Measurements from ENCODE around the gene BRF1.

BRF1 gene

GRCh38 chr14:105203701-105204100 is 97.1 kb downstream of the BRF1 start:
- TF ChIP-seq CTCF (IDR thresholded peaks at IDR 0.05; ENCODE audit: unreplicated experiment in 3 of 3) = no peak
- no peak overlapping the region for H3K27ac Mint-ChIP-seq
- H3K4me1 Mint-ChIP-seq = no peaks in the 10 kb centered on the region
- H3K4me3 Mint-ChIP-seq = no peak overlapping the region
- no peaks in the 10 kb centered on the region for H3K9me3 Mint-ChIP-seq
- H3K27me3 Mint-ChIP-seq (ENCODE audit: low read depth) = peaks cover 6% of the 10 kb centered on the region
- no peaks in the 10 kb centered on the region for H3K36me3 Mint-ChIP-seq (ENCODE audit: low read depth)

GRCh38 chr14:105203057-105203531 is 97.7 kb downstream of the BRF1 start:
- H3K27ac Mint-ChIP-seq = no peak overlapping the region
- H3K27me3 Mint-ChIP-seq (ENCODE audit: low read depth) = peaks cover 12% of the 10 kb centered on the region
- no peak overlapping the region for H3K4me3 Mint-ChIP-seq
- H3K4me1 Mint-ChIP-seq = no peaks in the 10 kb centered on the region
- no peaks in the 10 kb centered on the region for H3K36me3 Mint-ChIP-seq (ENCODE audit: low read depth)
- peak; percentile 87 to 94 (median 92) for TF ChIP-seq CTCF (IDR thresholded peaks at IDR 0.05; ENCODE audit: unreplicated experiment in 3 of 3)
- no peaks in the 10 kb centered on the region for H3K9me3 Mint-ChIP-seq

- Mint-ChIP-seq H3K4me1 (no peaks in the 10 kb centered on the region), H3K27me3 (ENCODE audit: low read depth) (peaks cover 15% of the 10 kb centered on the region), H3K9me3 (no peaks in the 10 kb centered on the region), H3K4me3 (no peak overlapping the region), H3K36me3 (ENCODE audit: low read depth) (no peaks in the 10 kb centered on the region), H3K27ac (no peak overlapping the region)
- no peak for TF ChIP-seq CTCF (IDR thresholded peaks at IDR 0.05; ENCODE audit: unreplicated experiment in 3 of 3)
Observed at GRCh38 chr14:105201925-105202513, 98.8 kb downstream of the BRF1 start.

- peaks cover 17% of the 10 kb centered on the region for H3K27me3 Mint-ChIP-seq (ENCODE audit: low read depth)
- no peaks in the 10 kb centered on the region for H3K4me1 Mint-ChIP-seq
- no peaks in the 10 kb centered on the region for H3K9me3 Mint-ChIP-seq
- H3K27ac Mint-ChIP-seq = no peak overlapping the region
- no peak overlapping the region for H3K4me3 Mint-ChIP-seq
- no peaks in the 10 kb centered on the region for H3K36me3 Mint-ChIP-seq (ENCODE audit: low read depth)
- peak in 2 of 3 experiments; percentile 13 to 17 for TF ChIP-seq CTCF (IDR thresholded peaks at IDR 0.05; ENCODE audit: unreplicated experiment in 3 of 3)
Observed at GRCh38 chr14:105201156-105201924, 99.5 kb downstream of the BRF1 start.

- Mint-ChIP-seq H3K27me3 (ENCODE audit: low read depth) (peaks cover 19% of the 10 kb centered on the region), H3K9me3 (no peaks in the 10 kb centered on the region), H3K4me1 (peaks cover 2% of the 10 kb centered on the region), H3K27ac (no peak overlapping the region), H3K4me3 (no peak overlapping the region), H3K36me3 (ENCODE audit: low read depth) (no peaks in the 10 kb centered on the region)
- TF ChIP-seq CTCF (IDR thresholded peaks at IDR 0.05; ENCODE audit: unreplicated experiment in 3 of 3) = no peak
Observed at GRCh38 chr14:105200641-105201040, 100.2 kb downstream of the BRF1 start.
